H1 (cell line): ENCODE results near the gene ZRANB3. TPM values are rescaled to one million over a fixed set of nuclear protein-coding genes. Genes with fewer than 3 reads are reported as not detected.

Source experiments
- CTCF ChIA-PET: fragments of 300-600 bp; sonication (Branson Sonifier 250); formaldehyde crosslinking; loops from one replicate; lab custom pipeline; 2021; ENCODE audit not compliant: partially characterized antibody; lab: Charles Lee
- POLR2A ChIA-PET: fragments of 300-600 bp; sonication (Branson Sonifier 250); formaldehyde crosslinking; loops from one replicate; lab custom pipeline; 2021; ENCODE audit warnings: inconsistent platforms; ENCODE audit not compliant: partially characterized antibody; lab: Charles Lee
- DNase-seq, 2 experiments: peaks; one replicate each; pipeline versions ENCODE4 v3.0.0 to v3.0.0-alpha.2; 2010 to 2022; ENCODE audit warnings: low spot score in 2 of 2, low read depth in 1 of 2, mixed read lengths in 1 of 2
- FAIRE-seq: peaks from 2 replicates; lab custom pipeline; 2011; peaks lifted over from hg19 to GRCh38; lab: Jason Lieb, UNC
- H2AFZ ChIP-seq: 2 replicates; pipeline ENCODE4 v1.8.1; 2012; ENCODE audit warnings: low read length, inconsistent platforms
- H2AK5ac ChIP-seq: 2 replicates; pipeline ENCODE4 v1.6.1; 2013; ENCODE audit warnings: low read depth, low read length
- H2BK120ac ChIP-seq: replicated peaks from 2 replicates; pipeline ENCODE3; 2013; ENCODE audit warnings: low read depth, low read length, inconsistent platforms
- H2BK12ac ChIP-seq: 2 replicates; pipeline ENCODE4 v1.6.1; 2013; ENCODE audit warnings: low read depth, low read length
- H2BK15ac ChIP-seq: 2 replicates; pipeline ENCODE4 v1.6.1; 2013; ENCODE audit warnings: low read length
- H2BK20ac ChIP-seq: 2 replicates; pipeline ENCODE4 v1.6.1; 2013; ENCODE audit warnings: low read length
- H2BK5ac ChIP-seq: 2 replicates; pipeline ENCODE4 v1.6.1; 2013; ENCODE audit warnings: low read depth, low read length
- H3K14ac ChIP-seq: 2 replicates; pipeline ENCODE4 v1.6.1; 2013; ENCODE audit warnings: inconsistent platforms; ENCODE audit not compliant: insufficient read length
- H3K18ac ChIP-seq: 2 replicates; pipeline ENCODE4 v1.6.1; 2013; ENCODE audit warnings: low read length; ENCODE audit errors: extremely low read depth
- H3K23ac ChIP-seq: 2 replicates; pipeline ENCODE4 v1.6.1; 2013; ENCODE audit warnings: inconsistent platforms; ENCODE audit not compliant: insufficient read length
- H3K23me2 ChIP-seq: 2 replicates; pipeline ENCODE4 v1.6.1; 2013; ENCODE audit warnings: low read depth, low read length
- H3K27ac ChIP-seq: 2 replicates; pipeline ENCODE4 v1.6.1; 2011; ENCODE audit warnings: low read depth, low read length, inconsistent platforms
- H3K27me3 ChIP-seq, 4 experiments: replicated peaks in 1 of 4; 1 replicate in 1 of 4; 2 replicates in 3 of 4; pipeline versions ENCODE4 v1.6.1 to v1.8.1; 2011 to 2013; ENCODE audit warnings: low read length in 3 of 4, mild to moderate bottlenecking in 3 of 4, inconsistent platforms in 2 of 4, mixed read lengths in 2 of 4, moderate library complexity in 1 of 4; ENCODE audit not compliant: control insufficient read depth in 3 of 4, insufficient read depth in 3 of 4; ENCODE audit errors: extremely low read depth in 1 of 4
- H3K36me3 ChIP-seq, 4 experiments: 2 replicates each; pipeline versions ENCODE4 v1.6.1 to v1.8.1; 2011 to 2013; ENCODE audit warnings: mild to moderate bottlenecking in 4 of 4, low read length in 3 of 4, moderate library complexity in 2 of 4, control low read depth in 1 of 4, inconsistent platforms in 1 of 4; ENCODE audit not compliant: insufficient read depth in 4 of 4, control insufficient read depth in 2 of 4
- H3K4ac ChIP-seq: replicated peaks from 2 replicates; pipeline ENCODE3; 2013; ENCODE audit warnings: low read length, low read depth, mixed read lengths, inconsistent platforms; ENCODE audit not compliant: insufficient read length
- H3K4me1 ChIP-seq, 4 experiments: replicated peaks in 1 of 4; 1 replicate in 1 of 4; 2 replicates in 3 of 4; pipeline versions ENCODE4 v1.6.1 to v1.8.1; 2011 to 2013; ENCODE audit warnings: low read length in 3 of 4, inconsistent platforms in 2 of 4, mixed read lengths in 1 of 4; ENCODE audit not compliant: insufficient read depth in 4 of 4, control insufficient read depth in 3 of 4
- H3K4me2 ChIP-seq, 2 experiments: 2 replicates each; pipeline versions ENCODE4 v1.6.1 to v1.8.1; 2011 to 2013; ENCODE audit warnings: low read depth in 2 of 2, low read length in 2 of 2, control low read depth in 1 of 2, inconsistent platforms in 1 of 2, mild to moderate bottlenecking in 1 of 2; ENCODE audit not compliant: insufficient read depth in 1 of 2
- H3K4me3 ChIP-seq, 4 experiments: fragments of 200-600, 300-600 bp in 1 of 4; sonication (generic), shearing (Covaris generic), sonication (Bioruptor Twin) in 1 of 4; 2 replicates each; pipeline versions ENCODE4 v1.5.1 to v1.8.1; 2011 to 2016; ENCODE audit warnings: low read length in 4 of 4, low read depth in 3 of 4, control low read depth in 2 of 4, inconsistent platforms in 2 of 4, mild to moderate bottlenecking in 2 of 4, mixed read lengths in 1 of 4, moderate library complexity in 1 of 4; ENCODE audit not compliant: insufficient read depth in 2 of 4; ENCODE audit errors: extremely low read depth in 1 of 4
- H3K56ac ChIP-seq: replicated peaks from 2 replicates; pipeline ENCODE3; 2013; ENCODE audit warnings: low read depth, mild to moderate bottlenecking, mixed read lengths, low read length, inconsistent platforms; ENCODE audit not compliant: insufficient read length
- H3K79me1 ChIP-seq: 2 replicates; pipeline ENCODE4 v1.6.1; 2013; ENCODE audit warnings: low read depth, low read length, control low read depth
- H3K79me2 ChIP-seq, 2 experiments: 2 replicates each; pipeline versions ENCODE4 v1.6.1 to v1.8.1; 2012 to 2013; ENCODE audit warnings: low read length in 2 of 2, mild to moderate bottlenecking in 2 of 2, inconsistent platforms in 1 of 2; ENCODE audit not compliant: insufficient read depth in 2 of 2, control insufficient read depth in 1 of 2
- H3K9ac ChIP-seq, 4 experiments: replicated peaks in 1 of 4; 1 replicate in 1 of 4; 2 replicates in 3 of 4; pipeline versions ENCODE4 v1.6.1 to v1.8.1; 2011 to 2013; ENCODE audit warnings: low read depth in 3 of 4, low read length in 3 of 4, control low read depth in 2 of 4, mild to moderate bottlenecking in 2 of 4, moderate library complexity in 2 of 4, inconsistent platforms in 1 of 4; ENCODE audit errors: extremely low read depth in 1 of 4
- H3K9me3 ChIP-seq, 2 experiments: 2 replicates each; pipeline versions ENCODE4 v1.6.1 to v1.8.1; 2012 to 2013; ENCODE audit warnings: mild to moderate bottlenecking in 2 of 2, moderate library complexity in 2 of 2, control low read depth in 1 of 2, inconsistent platforms in 1 of 2, low read depth in 1 of 2, low read length in 1 of 2, mixed read lengths in 1 of 2; ENCODE audit not compliant: insufficient read depth in 2 of 2
- H4K20me1 ChIP-seq, 2 experiments: replicated peaks in 1 of 2; 2 replicates each; pipeline versions ENCODE3 to v1.8.1; 2011 to 2013; ENCODE audit warnings: inconsistent platforms in 2 of 2, low read length in 2 of 2, mild to moderate bottlenecking in 1 of 2; ENCODE audit not compliant: insufficient read depth in 2 of 2, control insufficient read depth in 1 of 2
- H4K5ac ChIP-seq: 2 replicates; pipeline ENCODE4 v1.6.1; 2013; ENCODE audit warnings: low read length, low read depth, mixed read lengths, inconsistent platforms; ENCODE audit not compliant: insufficient read length
- H4K8ac ChIP-seq: 2 replicates; pipeline ENCODE4 v1.8.0; 2013; ENCODE audit warnings: mild to moderate bottlenecking, moderate library complexity, low read length, inconsistent platforms; ENCODE audit not compliant: insufficient read depth; ENCODE audit errors: extremely low read depth
- H4K91ac ChIP-seq: replicated peaks from 2 replicates; pipeline ENCODE3; 2013; ENCODE audit warnings: low read length, mixed read lengths, inconsistent platforms; ENCODE audit not compliant: insufficient read length
- BACH1 ChIP-seq: IDR thresholded peaks from 2 replicates; pipeline ENCODE4 v1.6.1; 2012; ENCODE audit warnings: low read length, improper control_type of control experiment
- BCL11A ChIP-seq, 2 experiments: IDR thresholded peaks; one replicate each; pipeline ENCODE4 v1.6.1; 2011; ENCODE audit warnings: low read depth in 2 of 2, low read length in 2 of 2, mild to moderate bottlenecking in 2 of 2
- CBX5 ChIP-seq: fragments of 300-800, 300-1000 bp; sonication (generic); IDR thresholded peaks from 2 replicates; pipeline ENCODE4 v1.7.1; 2016; ENCODE audit warnings: antibody characterized with exemption, low read length, low read depth
- KDM5A ChIP-seq: fragments of 200-600 bp; IDR thresholded peaks from 2 replicates; pipeline ENCODE4 v1.7.1; 2012; ENCODE audit warnings: mild to moderate bottlenecking, low read length, inconsistent platforms, mixed read lengths
- NANOG ChIP-seq: IDR thresholded peaks from 2 replicates; pipeline ENCODE4 v1.6.1; 2011; ENCODE audit warnings: low read length, low read depth, mild to moderate bottlenecking, inconsistent platforms; ENCODE audit not compliant: insufficient read depth, poor library complexity, severe bottlenecking
- POLR2A ChIP-seq, 2 experiments: IDR thresholded peaks; 1 replicate in 1 of 2; 2 replicates in 1 of 2; pipeline ENCODE4 v1.6.1; 2011; ENCODE audit warnings: low read depth in 2 of 2, low read length in 2 of 2, mild to moderate bottlenecking in 2 of 2; ENCODE audit errors: control extremely low read depth in 1 of 2
- POU5F1 ChIP-seq: IDR thresholded peaks from 2 replicates; pipeline ENCODE4 v1.6.1; 2011; ENCODE audit warnings: low read depth, mild to moderate bottlenecking, low read length, moderate library complexity
- RNF2 ChIP-seq: fragments of 200-900, 300-1000 bp; sonication (generic); IDR thresholded peaks from 2 replicates; pipeline ENCODE4 v1.7.1; 2016; ENCODE audit warnings: borderline replicate concordance, low read depth, mild to moderate bottlenecking, antibody characterized with exemption, low read length; ENCODE audit not compliant: poor library complexity, severe bottlenecking; ENCODE audit errors: missing control alignments
- RXRA ChIP-seq: IDR thresholded peaks from 2 replicates; pipeline ENCODE4 v1.6.1; 2011; ENCODE audit warnings: low read depth, mild to moderate bottlenecking, low read length, moderate library complexity; ENCODE audit not compliant: insufficient read depth
- SP1 ChIP-seq: IDR thresholded peaks from 2 replicates; pipeline ENCODE4 v1.6.1; 2011; ENCODE audit warnings: low read depth, low read length
- SP2 ChIP-seq: IDR thresholded peaks from 2 replicates; pipeline ENCODE4 v1.6.1; 2012; ENCODE audit warnings: mild to moderate bottlenecking, low read length, inconsistent platforms
- SRF ChIP-seq: IDR thresholded peaks from 2 replicates; pipeline ENCODE4 v1.6.1; 2011; ENCODE audit warnings: mild to moderate bottlenecking, low read depth, low read length, moderate library complexity
- SUZ12 ChIP-seq: fragments of 200-600 bp; sonication (generic); IDR thresholded peaks from 2 replicates; pipeline ENCODE4 v1.6.1; 2012; ENCODE audit warnings: mild to moderate bottlenecking, inconsistent platforms, low read length, moderate library complexity, mixed read lengths
- TAF1 ChIP-seq: IDR thresholded peaks from 2 replicates; pipeline ENCODE4 v1.6.1; 2011; ENCODE audit warnings: mild to moderate bottlenecking, low read depth, low read length
- polyA plus RNA-seq, 7 experiments: library from polyadenylated mRNA; depleted of rRNA in 3 of 7; stranded (reverse) in 5 of 7; unstranded in 2 of 7; fragments of >200 nt in 5 of 7; fragments of 200-250 nt in 2 of 7; gene quantifications; 1 replicate in 5 of 7; 2 replicates in 1 of 7; 4 replicates in 1 of 7; pipeline versions ENCODE4 v1.2.1 to v1.2.3, GENCODE V29; 2011 to 2013; ENCODE audit warnings: missing spikeins in 2 of 7, mixed read lengths in 2 of 7
- total RNA-seq: library from RNA; stranded (reverse); fragmentation: NEBNext Ultra II Directional; extraction: Animal tissue kit (Norgen Biotek cat#: 25700); gene quantifications from 2 replicates; pipeline ENCODE4 v1.2.1, GENCODE V29; 2021
- TF ChIP-seq, protein P1 (sequence below): IDR thresholded peaks from 2 replicates; pipeline ENCODE4 v1.6.1; 2012; ENCODE audit warnings: inconsistent platforms

ZRANB3 gene
- total and polyA plus RNA-seq, 2 of the 8 experiments (the other 6 are each of a cell fraction or from before 2014, with no cell fraction given), result 4.5 to 19.3 TPM

DNA sequence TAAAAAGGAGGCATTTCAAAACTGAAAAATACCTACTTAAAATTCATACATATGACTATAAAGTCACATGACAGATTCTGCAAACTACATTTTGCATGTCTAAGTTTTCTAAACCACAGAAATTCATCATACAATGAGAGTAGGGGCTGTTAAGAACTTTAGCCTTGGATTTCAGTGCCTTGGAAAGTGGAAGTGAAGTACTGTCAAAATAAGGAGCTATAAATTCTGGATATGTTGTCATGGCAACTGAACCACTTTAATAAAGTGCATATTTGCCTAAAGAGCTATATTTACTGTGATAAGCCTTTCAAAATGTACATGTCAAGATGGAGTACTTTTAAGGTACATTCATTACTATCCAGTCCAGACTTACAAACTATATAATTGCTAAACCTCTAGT lies 251.8 kb downstream of the ZRANB3 start:
- CTCF ChIA-PET, result no interaction called here
- H3K18ac ChIP-seq, result no peak overlapping the region
- H3K14ac ChIP-seq, result no peak overlapping the region
- FAIRE-seq, result no peak
- H4K8ac ChIP-seq, result no peak overlapping the region
- no peak overlapping the region for H2BK20ac ChIP-seq
- H3K79me2 ChIP-seq, result no peaks in the 10 kb centered on the region
- H3K23me2 ChIP-seq, result no peaks in the 10 kb centered on the region
- no peak overlapping the region for H3K4me2 ChIP-seq
- no peak overlapping the region for H3K9ac ChIP-seq
- H4K5ac ChIP-seq, result no peak overlapping the region
- H3K4me3 ChIP-seq, result no peak overlapping the region
- no peaks in the 10 kb centered on the region for H3K27me3 ChIP-seq
- no peaks in the 10 kb centered on the region for H3K79me1 ChIP-seq
- H3K36me3 ChIP-seq, result no peaks in the 10 kb centered on the region
- no peak overlapping the region for H4K91ac ChIP-seq
- H2AFZ ChIP-seq, result no peak overlapping the region
- no peaks in the 10 kb centered on the region for H3K4me1 ChIP-seq
- H2BK12ac ChIP-seq, result no peak overlapping the region
- no peaks in the 10 kb centered on the region for H4K20me1 ChIP-seq
- DNase-seq, result no peak
- H3K4ac ChIP-seq, result no peak overlapping the region
- H3K9me3 ChIP-seq, result no peaks in the 10 kb centered on the region
- H3K56ac ChIP-seq, result no peak overlapping the region
- no peak overlapping the region for H2BK120ac ChIP-seq
- H2BK15ac ChIP-seq, result no peak overlapping the region
- H2BK5ac ChIP-seq, result no peak overlapping the region
- no peak overlapping the region for H2AK5ac ChIP-seq
- POLR2A ChIA-PET, result no interaction called here
- no peak overlapping the region for H3K27ac ChIP-seq
- H3K23ac ChIP-seq, result no peak overlapping the region
- TF ChIP-seq TAF1, result no peak
- TF ChIP-seq NANOG, result no peak
- TF ChIP-seq SP1, result no peak
- TF ChIP-seq, protein P1, sequence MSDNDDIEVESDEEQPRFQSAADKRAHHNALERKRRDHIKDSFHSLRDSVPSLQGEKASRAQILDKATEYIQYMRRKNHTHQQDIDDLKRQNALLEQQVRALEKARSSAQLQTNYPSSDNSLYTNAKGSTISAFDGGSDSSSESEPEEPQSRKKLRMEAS, result no peak
- TF ChIP-seq BACH1, result no peak
- no peak for TF ChIP-seq SUZ12
- TF ChIP-seq RNF2, result no peak
- TF ChIP-seq POLR2A (IDR thresholded peaks at IDR 0.05; ENCODE audit: control extremely low read depth in 1 of 2, low read depth in 2 of 2, low read length in 2 of 2), result no peak
- no peak for TF ChIP-seq SP2
- no peak for TF ChIP-seq CBX5
- TF ChIP-seq KDM5A, result no peak
- no peak for TF ChIP-seq RXRA
- TF ChIP-seq SRF, result no peak
- TF ChIP-seq POU5F1, result no peak
- TF ChIP-seq BCL11A (IDR thresholded peaks at IDR 0.05; ENCODE audit: low read depth in 2 of 2, low read length in 2 of 2), result no peak
